ENCODE results near the gene TTBK1. TPM values are rescaled to one million over a fixed set of nuclear protein-coding genes. Genes with fewer than 3 reads are reported as not detected.
A peak's percentile ranks its signal among the peaks of the same experiment; 100 is the strongest.

TTBK1 gene
- total and polyA plus RNA-seq, 5 donors from 2014 or later = 0.22 TPM; not detected in 4

- peaks cover 21% of the 10 kb centered on the region for H3K27me3 Mint-ChIP-seq
- no peak overlapping the region for H3K4me3 ChIP-seq (ENCODE audit: low read depth, low read length)
- no peaks in the 10 kb centered on the region for H3K36me3 Mint-ChIP-seq
- H3K9me3 ChIP-seq (ENCODE audit: control insufficient read depth in 2 of 2, low read length in 2 of 2) = no peaks in the 10 kb centered on the region
- ATAC-seq (ENCODE audit: low read depth in 2 of 2) (no peak), DNase-seq (no peak)
- no peak overlapping the region for H3K27ac Mint-ChIP-seq
- H3K4me1 ChIP-seq (ENCODE audit: control insufficient read depth, insufficient read depth, low read length, poor library complexity, severe bottlenecking) = no peaks in the 10 kb centered on the region
- H3K4me1 Mint-ChIP-seq = peaks cover 0 to 3% (median 0%) of the 10 kb centered on the region in 4 donors
- H3K9me3 Mint-ChIP-seq = no peaks in the 10 kb centered on the region
- no peak overlapping the region for H3K4me3 Mint-ChIP-seq
- H3K27me3 ChIP-seq (ENCODE audit: control insufficient read depth, insufficient read depth, low read length) = no peaks in the 10 kb centered on the region
- H3K27ac ChIP-seq (ENCODE audit: insufficient read depth, low read length, poor library complexity, severe bottlenecking) = no peak overlapping the region
- no peaks in the 10 kb centered on the region for H3K36me3 ChIP-seq (ENCODE audit: control insufficient read depth, insufficient read depth, low read length)
Observed at GRCh38 chr6:43290339-43290904, 47.1 kb downstream of the TTBK1 start.

- no peak for ATAC-seq (ENCODE audit: low read depth in 2 of 2)
- H3K4me1 ChIP-seq (ENCODE audit: control insufficient read depth, insufficient read depth, low read length, poor library complexity, severe bottlenecking) = no peaks in the 10 kb centered on the region
- Mint-ChIP-seq H3K4me1 (no peaks in the 10 kb centered on the region), H3K27ac (no peak overlapping the region), H3K36me3 (no peaks in the 10 kb centered on the region), H3K4me3 (no peak overlapping the region), H3K9me3 (no peaks in the 10 kb centered on the region), H3K27me3 (peaks cover 16% of the 10 kb centered on the region)
- no peak overlapping the region for H3K27ac ChIP-seq (ENCODE audit: insufficient read depth, low read length, poor library complexity, severe bottlenecking)
- DNase-seq = no peak
- H3K36me3 ChIP-seq (ENCODE audit: control insufficient read depth, insufficient read depth, low read length) = no peaks in the 10 kb centered on the region
- H3K27me3 ChIP-seq (ENCODE audit: control insufficient read depth, insufficient read depth, low read length) = no peaks in the 10 kb centered on the region
- no peaks in the 10 kb centered on the region for H3K9me3 ChIP-seq (ENCODE audit: control insufficient read depth in 2 of 2, low read length in 2 of 2)
- no peak overlapping the region for H3K4me3 ChIP-seq (ENCODE audit: low read depth, low read length)
Observed at GRCh38 chr6:43290905-43291355, 47.6 kb downstream of the TTBK1 start.

GRCh38 chr6:43291708-43292107 lies 48.4 kb downstream of the TTBK1 start:
- Histone ChIP-seq H3K9me3 (ENCODE audit: control insufficient read depth in 2 of 2, low read length in 2 of 2) (no peaks in the 10 kb centered on the region), H3K36me3 (ENCODE audit: control insufficient read depth, insufficient read depth, low read length) (no peaks in the 10 kb centered on the region), H3K27me3 (ENCODE audit: control insufficient read depth, insufficient read depth, low read length) (no peaks in the 10 kb centered on the region), H3K4me3 (ENCODE audit: low read depth, low read length) (no peak overlapping the region), H3K27ac (ENCODE audit: insufficient read depth, low read length, poor library complexity, severe bottlenecking) (no peak overlapping the region), H3K4me1 (ENCODE audit: control insufficient read depth, insufficient read depth, low read length, poor library complexity, severe bottlenecking) (no peaks in the 10 kb centered on the region)
- Mint-ChIP-seq H3K4me1 (no peaks in the 10 kb centered on the region), H3K4me3 (no peak overlapping the region), H3K27me3 (peaks cover 9% of the 10 kb centered on the region), H3K27ac (no peak overlapping the region), H3K36me3 (no peaks in the 10 kb centered on the region), H3K9me3 (no peaks in the 10 kb centered on the region)
- ATAC-seq (ENCODE audit: low read depth in 2 of 2) (no peak), DNase-seq (no peak)

- no peaks in the 10 kb centered on the region for H3K4me1 ChIP-seq (ENCODE audit: control insufficient read depth, insufficient read depth, low read length, poor library complexity, severe bottlenecking)
- no peaks in the 10 kb centered on the region for H3K9me3 Mint-ChIP-seq
- H3K4me3 Mint-ChIP-seq = no peak overlapping the region
Observed at GRCh38 chr6:43292341-43292740, 49.1 kb downstream of the TTBK1 start.

GRCh38 chr6:43292763-43293318 lies 49.6 kb downstream of the TTBK1 start:
- no peak for DNase-seq
- H3K27me3 ChIP-seq (ENCODE audit: control insufficient read depth, insufficient read depth, low read length) = no peaks in the 10 kb centered on the region
- H3K36me3 ChIP-seq (ENCODE audit: control insufficient read depth, insufficient read depth, low read length) = no peaks in the 10 kb centered on the region
- peaks cover 1% of the 10 kb centered on the region for H3K27me3 Mint-ChIP-seq
- H3K27ac Mint-ChIP-seq = no peak overlapping the region
- H3K36me3 Mint-ChIP-seq = no peaks in the 10 kb centered on the region
- no peak overlapping the region for H3K4me3 ChIP-seq (ENCODE audit: low read depth, low read length)
- no peaks in the 10 kb centered on the region for H3K9me3 Mint-ChIP-seq
- no peaks in the 10 kb centered on the region for H3K4me1 ChIP-seq (ENCODE audit: control insufficient read depth, insufficient read depth, low read length, poor library complexity, severe bottlenecking)
- no peaks in the 10 kb centered on the region for H3K9me3 ChIP-seq (ENCODE audit: control insufficient read depth in 2 of 2, low read length in 2 of 2)
- H3K27ac ChIP-seq (ENCODE audit: insufficient read depth, low read length, poor library complexity, severe bottlenecking) = no peak overlapping the region
- H3K4me3 Mint-ChIP-seq = no peak overlapping the region
- ATAC-seq (ENCODE audit: low read depth in 2 of 2) = no peak
- no peaks in the 10 kb centered on the region for H3K4me1 Mint-ChIP-seq

More at GRCh38 chr6:43292341-43292740, 49.1 kb downstream of the TTBK1 start:
- H3K27ac ChIP-seq (ENCODE audit: insufficient read depth, low read length, poor library complexity, severe bottlenecking) = no peak overlapping the region
- Mint-ChIP-seq H3K36me3 (no peaks in the 10 kb centered on the region), H3K27ac (peak overlapping the region in 1 of 3 donors; percentile 43), H3K4me1 (no peaks in the 10 kb centered on the region), H3K27me3 (peaks cover 4% of the 10 kb centered on the region)
- DNase-seq (no peak), ATAC-seq (ENCODE audit: low read depth in 2 of 2) (no peak)
- no peaks in the 10 kb centered on the region for H3K36me3 ChIP-seq (ENCODE audit: control insufficient read depth, insufficient read depth, low read length)
- H3K9me3 ChIP-seq (ENCODE audit: control insufficient read depth in 2 of 2, low read length in 2 of 2) = no peaks in the 10 kb centered on the region
- H3K4me3 ChIP-seq (ENCODE audit: low read depth, low read length) = no peak overlapping the region
- no peaks in the 10 kb centered on the region for H3K27me3 ChIP-seq (ENCODE audit: control insufficient read depth, insufficient read depth, low read length)

- DNase-seq (no peak), ATAC-seq (ENCODE audit: low read depth in 2 of 2) (no peak)
- Histone ChIP-seq H3K27me3 (ENCODE audit: control insufficient read depth, insufficient read depth, low read length) (no peaks in the 10 kb centered on the region), H3K36me3 (ENCODE audit: control insufficient read depth, insufficient read depth, low read length) (no peaks in the 10 kb centered on the region), H3K9me3 (ENCODE audit: control insufficient read depth in 2 of 2, low read length in 2 of 2) (no peaks in the 10 kb centered on the region), H3K27ac (ENCODE audit: insufficient read depth, low read length, poor library complexity, severe bottlenecking) (no peak overlapping the region), H3K4me1 (ENCODE audit: control insufficient read depth, insufficient read depth, low read length, poor library complexity, severe bottlenecking) (no peaks in the 10 kb centered on the region), H3K4me3 (ENCODE audit: low read depth, low read length) (no peak overlapping the region)
- no peaks in the 10 kb centered on the region for H3K4me1 Mint-ChIP-seq
- H3K9me3 Mint-ChIP-seq = no peaks in the 10 kb centered on the region
- no peaks in the 10 kb centered on the region for H3K27me3 Mint-ChIP-seq
- H3K4me3 Mint-ChIP-seq = no peak overlapping the region
- no peak overlapping the region for H3K27ac Mint-ChIP-seq
- H3K36me3 Mint-ChIP-seq = no peaks in the 10 kb centered on the region
Observed at GRCh38 chr6:43293698-43294097, 50.4 kb downstream of the TTBK1 start.

- Mint-ChIP-seq H3K36me3 (no peaks in the 10 kb centered on the region), H3K4me3 (no peak overlapping the region), H3K9me3 (no peaks in the 10 kb centered on the region), H3K27me3 (no peaks in the 10 kb centered on the region), H3K27ac (no peak overlapping the region), H3K4me1 (no peaks in the 10 kb centered on the region)
- no peak overlapping the region for H3K4me3 ChIP-seq (ENCODE audit: low read depth, low read length)
- H3K36me3 ChIP-seq (ENCODE audit: control insufficient read depth, insufficient read depth, low read length) = no peaks in the 10 kb centered on the region
- H3K27ac ChIP-seq (ENCODE audit: insufficient read depth, low read length, poor library complexity, severe bottlenecking) = no peak overlapping the region
- no peaks in the 10 kb centered on the region for H3K4me1 ChIP-seq (ENCODE audit: control insufficient read depth, insufficient read depth, low read length, poor library complexity, severe bottlenecking)
- DNase-seq (no peak), ATAC-seq (ENCODE audit: low read depth in 2 of 2) (no peak)
- no peaks in the 10 kb centered on the region for H3K27me3 ChIP-seq (ENCODE audit: control insufficient read depth, insufficient read depth, low read length)
- no peaks in the 10 kb centered on the region for H3K9me3 ChIP-seq (ENCODE audit: control insufficient read depth in 2 of 2, low read length in 2 of 2)
Observed at GRCh38 chr6:43294536-43294935, 51.3 kb downstream of the TTBK1 start.

- Histone ChIP-seq H3K27me3 (ENCODE audit: control insufficient read depth, insufficient read depth, low read length) (no peaks in the 10 kb centered on the region), H3K9me3 (ENCODE audit: control insufficient read depth in 2 of 2, low read length in 2 of 2) (no peaks in the 10 kb centered on the region), H3K36me3 (ENCODE audit: control insufficient read depth, insufficient read depth, low read length) (no peaks in the 10 kb centered on the region), H3K4me1 (ENCODE audit: control insufficient read depth, insufficient read depth, low read length, poor library complexity, severe bottlenecking) (no peaks in the 10 kb centered on the region), H3K4me3 (ENCODE audit: low read depth, low read length) (no peak overlapping the region), H3K27ac (ENCODE audit: insufficient read depth, low read length, poor library complexity, severe bottlenecking) (no peak overlapping the region)
- Mint-ChIP-seq H3K27me3 (no peaks in the 10 kb centered on the region), H3K9me3 (no peaks in the 10 kb centered on the region), H3K4me3 (no peak overlapping the region), H3K36me3 (no peaks in the 10 kb centered on the region), H3K4me1 (no peaks in the 10 kb centered on the region), H3K27ac (no peak overlapping the region)
- ATAC-seq (ENCODE audit: low read depth in 2 of 2) (no peak), DNase-seq (no peak)
Observed at GRCh38 chr6:43295456-43295855, 52.2 kb downstream of the TTBK1 start.
